ENCODE data around the gene ALDH3A2. TPM values are rescaled to one million over a fixed set of nuclear protein-coding genes. Genes with fewer than 3 reads are reported as not detected.

Gene ALDH3A2
- total RNA-seq, 1 donor = 36.7 TPM

DNA sequence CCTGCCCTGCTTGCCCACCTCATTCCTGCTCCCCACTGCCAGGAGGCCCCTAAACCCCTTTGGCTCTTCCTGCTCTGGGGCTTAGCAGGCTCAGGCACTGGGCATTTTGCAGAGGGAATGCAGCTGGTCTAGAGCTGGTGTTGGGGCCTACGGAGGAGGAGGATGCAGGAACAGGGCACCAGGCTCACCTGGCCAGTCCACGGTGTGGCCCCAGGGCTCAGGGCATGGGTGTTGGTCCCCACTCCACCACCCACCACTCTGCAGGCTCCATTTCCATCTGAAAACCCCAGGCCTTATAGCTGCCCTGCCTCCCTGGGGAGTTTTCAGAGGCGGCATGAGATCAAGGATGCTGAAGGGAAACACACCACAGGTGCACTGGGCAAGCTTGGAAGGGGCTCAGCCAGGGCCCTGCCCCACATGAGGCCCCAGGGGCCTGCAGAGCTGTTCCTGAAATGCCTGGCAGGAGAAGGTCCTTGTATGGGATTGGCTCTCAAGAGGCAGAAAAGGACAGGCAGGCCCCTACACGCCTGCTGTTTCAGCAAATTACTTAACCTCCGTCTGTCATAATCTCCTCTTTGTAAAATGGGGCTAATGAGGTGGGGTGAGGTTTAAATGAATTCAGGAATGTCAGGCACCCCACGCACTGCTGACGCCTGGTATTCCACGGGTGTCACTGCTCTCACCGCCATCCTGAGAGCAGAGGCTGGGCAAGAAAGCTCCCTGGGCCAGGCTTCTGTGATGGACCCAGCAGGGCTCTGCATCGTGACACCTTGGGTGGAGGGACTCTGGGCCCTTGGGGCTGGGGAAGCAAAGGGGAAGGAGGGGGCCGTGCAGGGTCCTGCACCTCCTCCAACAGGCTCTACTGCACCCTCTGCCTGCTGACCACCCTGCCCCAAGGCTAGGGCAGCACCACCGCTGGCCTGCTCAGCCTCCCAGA is 58.5 kb downstream of the ALDH3A2 start:
- TF ChIP-seq CTCF (IDR thresholded peaks at IDR 0.05; ENCODE audit: insufficient read depth, low read depth, low read length) = no peak
- H3K4me3 ChIP-seq (ENCODE audit: low read depth, low read length) = no peak overlapping the region
- DNase-seq (ENCODE audit: low read depth) = no peak

- no peak overlapping the region for H3K4me3 ChIP-seq (ENCODE audit: low read depth, low read length)
- no peak for TF ChIP-seq CTCF (IDR thresholded peaks at IDR 0.05; ENCODE audit: insufficient read depth, low read depth, low read length)
- DNase-seq (ENCODE audit: low read depth) = no peak
These were observed 59.2 kb downstream of the ALDH3A2 start for GRCh38 chr17:19707728-19708221.

- TF ChIP-seq CTCF (IDR thresholded peaks at IDR 0.05; ENCODE audit: insufficient read depth, low read depth, low read length) = no peak
- no peak overlapping the region for H3K4me3 ChIP-seq (ENCODE audit: low read depth, low read length)
- no peak for DNase-seq (ENCODE audit: low read depth)
These were observed 60.1 kb downstream of the ALDH3A2 start for GRCh38 chr17:19708431-19709175.

GRCh38 chr17:19709841-19710240 is 61.3 kb downstream of the ALDH3A2 start:
- H3K4me3 ChIP-seq (ENCODE audit: low read depth, low read length) = no peak overlapping the region
- no peak for DNase-seq (ENCODE audit: low read depth)
- TF ChIP-seq CTCF (IDR thresholded peaks at IDR 0.05; ENCODE audit: insufficient read depth, low read depth, low read length) = no peak

GRCh38 chr17:19712436-19713004 is 64.0 kb downstream of the ALDH3A2 start:
- DNase-seq (ENCODE audit: low read depth) = no peak
- H3K4me3 ChIP-seq (ENCODE audit: low read depth, low read length) = no peak overlapping the region
- TF ChIP-seq CTCF (IDR thresholded peaks at IDR 0.05; ENCODE audit: insufficient read depth, low read depth, low read length) = no peak

GRCh38 chr17:19713462-19713861 is 64.9 kb downstream of the ALDH3A2 start:
- no peak overlapping the region for H3K4me3 ChIP-seq (ENCODE audit: low read depth, low read length)
- TF ChIP-seq CTCF (IDR thresholded peaks at IDR 0.05; ENCODE audit: insufficient read depth, low read depth, low read length) = peak; percentile 20
- DNase-seq (ENCODE audit: low read depth) = no peak
